ENCODE data around the gene RPL27A.
"Not testable (repeated sequence)": the region's sequence is repeated elsewhere in the genome, so short reads cannot be mapped to it uniquely, and the experiment has no call there.

Gene RPL27A

GRCh38 chr11:8682303-8683114 lies at the start of gene RPL27A, which contains the start of gene TRIM66:
TSS of gene RPL27A (plus strand) at chr11:8682792. CDS start at chr11:8682814, 22 bp downstream.
TSS of gene TRIM66 (minus strand) at chr11:8682665. CDS start at chr11:8672274, 10,391 bp downstream.
- DNase-seq, result peak; percentile 54 to 98 (median 94)

- no peak for DNase-seq
Observed at GRCh38 chr11:8634498-8634897, 48.1 kb upstream of the RPL27A start.

GRCh38 chr11:8636127-8636526 lies 46.5 kb upstream of the RPL27A start:
- DNase-seq, result no peak

GRCh38 chr11:8638300-8638699 lies 44.3 kb upstream of the RPL27A start:
- peak in 1 of 56 donors; percentile 9 for DNase-seq

- DNase-seq, result no peak
Observed at GRCh38 chr11:8639655-8640054, 42.9 kb upstream of the RPL27A start.

GRCh38 chr11:8640267-8640906 lies 42.2 kb upstream of the RPL27A start:
- no peak for DNase-seq

GRCh38 chr11:8641332-8641731 lies 41.3 kb upstream of the RPL27A start:
- no peak for DNase-seq

GRCh38 chr11:8642196-8642841 lies 40.3 kb upstream of the RPL27A start:
- no peak for DNase-seq

GRCh38 chr11:8646873-8647272 lies 35.7 kb upstream of the RPL27A start:
- no peak for DNase-seq

- DNase-seq, result no peak
Observed at GRCh38 chr11:8649361-8649760, 33.2 kb upstream of the RPL27A start.

- DNase-seq, result no peak
Observed at GRCh38 chr11:8650401-8650990, 32.1 kb upstream of the RPL27A start.

GRCh38 chr11:8652140-8652539 lies 30.5 kb upstream of the RPL27A start:
- DNase-seq, result no peak

- no peak for DNase-seq
Observed at GRCh38 chr11:8654503-8654902, 28.1 kb upstream of the RPL27A start.

GRCh38 chr11:8656291-8656690 lies 26.3 kb upstream of the RPL27A start:
- no peak for DNase-seq

- peak in 29 of 56 donors; percentile 6 to 76 (median 41) for DNase-seq
Observed at GRCh38 chr11:8658321-8659057, 24.1 kb upstream of the RPL27A start.

- no peak for DNase-seq
Observed at GRCh38 chr11:8661001-8661795, 21.4 kb upstream of the RPL27A start.

- DNase-seq, result no peak
Observed at GRCh38 chr11:8665222-8665621, 17.4 kb upstream of the RPL27A start.

- not testable (repeated sequence) for DNase-seq
Observed at GRCh38 chr11:8670081-8670480, 12.5 kb upstream of the RPL27A start.

GRCh38 chr11:8671193-8671612 lies 11.4 kb upstream of the RPL27A start:
- DNase-seq, result peak in 38 of 56 donors; percentile 10 to 79 (median 37)

- DNase-seq, result peak in 10 of 56 donors; percentile 10 to 50 (median 25)
Observed at GRCh38 chr11:8671651-8672062, 10.9 kb upstream of the RPL27A start.

Measured in nucleus accumbens (tissue), 56 donors.